Measurements from ENCODE around the gene ARFGEF2. TPM values are rescaled to one million over a fixed set of nuclear protein-coding genes. Genes with fewer than 3 reads are reported as not detected.

Gene ARFGEF2
- total and polyA plus RNA-seq, 4 donors, result 7.4 to 35.1 (median 20.1) TPM

GRCh38 chr20:48893374-48893773, 28.1 kb upstream of the ARFGEF2 start:
- H3K27me3 ChIP-seq (ENCODE audit: control insufficient read depth in 3 of 3, insufficient read depth in 3 of 3, low read length in 2 of 3), result peaks cover 0 to 28% (median 0%) of the 10 kb centered on the region in 3 donors
- peaks cover 0 to 7% (median 4%) of the 10 kb centered on the region in 4 donors for H3K9me3 ChIP-seq (ENCODE audit: control insufficient read depth in 4 of 4, insufficient read depth in 3 of 4, low read length in 3 of 4)
- no peak for TF ChIP-seq CTCF (IDR thresholded peaks at IDR 0.05; ENCODE audit: control extremely low read depth, extremely low read depth)
- ATAC-seq (ENCODE audit: insufficient read depth, low FRiP score) (no peak), DNase-seq (no peak)
- no peaks in the 10 kb centered on the region for H3K36me3 ChIP-seq (ENCODE audit: control insufficient read depth in 4 of 4, insufficient read depth in 4 of 4, low read length in 4 of 4)
- peaks cover 0 to 4% (median 0%) of the 10 kb centered on the region in 5 donors for H3K4me1 ChIP-seq (ENCODE audit: control insufficient read depth in 5 of 5, insufficient read depth in 5 of 5, low read length in 5 of 5)
- H3K27ac ChIP-seq (ENCODE audit: low read depth in 1 of 2, low read length in 1 of 2), result no peak overlapping the region
- H3K9ac ChIP-seq (ENCODE audit: insufficient read depth in 1 of 2, low read length in 2 of 2), result no peak overlapping the region
- H3K4me3 ChIP-seq, result no peak overlapping the region

DNA sequence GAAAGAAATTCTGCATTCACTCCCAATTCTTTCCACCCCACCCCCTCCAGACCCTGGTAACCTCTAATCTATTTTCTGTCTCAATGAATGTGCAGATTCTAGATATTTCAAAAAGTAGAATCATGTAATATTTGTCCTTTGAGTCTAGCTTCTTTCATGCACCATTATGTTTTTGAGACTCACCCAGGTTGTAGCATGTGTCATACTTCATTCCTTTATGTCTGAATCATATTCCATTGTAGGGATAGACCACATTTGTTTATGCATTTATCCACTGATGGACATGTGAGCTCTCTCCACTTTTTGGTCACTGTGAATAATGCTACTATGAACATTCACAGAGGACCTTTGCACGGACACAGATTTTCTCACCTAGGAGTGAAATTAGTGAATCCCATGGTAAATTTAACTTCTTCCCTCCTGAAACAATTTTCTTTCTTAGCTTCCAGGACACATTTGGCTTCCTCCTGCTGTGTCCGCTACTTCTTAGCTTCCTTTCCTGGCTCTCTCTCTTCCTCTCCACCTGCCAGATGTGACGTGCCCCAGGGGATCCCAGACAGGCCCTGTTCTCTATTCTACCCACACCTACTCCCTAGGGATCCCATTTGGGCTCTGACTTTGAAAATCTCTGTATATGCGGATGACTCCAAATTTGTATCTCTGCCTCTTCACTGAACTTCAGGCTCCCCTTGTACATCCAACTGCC, 24.1 kb upstream of the ARFGEF2 start:
- H3K9me3 ChIP-seq (ENCODE audit: control insufficient read depth in 4 of 4, insufficient read depth in 3 of 4, low read length in 3 of 4), result peaks cover 0 to 7% (median 3%) of the 10 kb centered on the region in 4 donors
- H3K27ac ChIP-seq (ENCODE audit: low read depth in 1 of 2, low read length in 1 of 2), result no peak overlapping the region
- no peak overlapping the region for H3K4me3 ChIP-seq
- H3K9ac ChIP-seq (ENCODE audit: insufficient read depth in 1 of 2, low read length in 2 of 2), result no peak overlapping the region
- no peak for TF ChIP-seq CTCF (IDR thresholded peaks at IDR 0.05; ENCODE audit: control extremely low read depth, extremely low read depth)
- peaks cover 0 to 41% (median 3%) of the 10 kb centered on the region in 3 donors for H3K27me3 ChIP-seq (ENCODE audit: control insufficient read depth in 3 of 3, insufficient read depth in 3 of 3, low read length in 2 of 3)
- ATAC-seq (ENCODE audit: insufficient read depth, low FRiP score), result no peak
- 71 to 90% methylated on average over 4 of the region's 4 CpGs for WGBS, 2 donors
- no peaks in the 10 kb centered on the region for H3K36me3 ChIP-seq (ENCODE audit: control insufficient read depth in 4 of 4, insufficient read depth in 4 of 4, low read length in 4 of 4)
- no peak for DNase-seq
- peaks cover 0 to 1% (median 0%) of the 10 kb centered on the region in 5 donors for H3K4me1 ChIP-seq (ENCODE audit: control insufficient read depth in 5 of 5, insufficient read depth in 5 of 5, low read length in 5 of 5)

DNA sequence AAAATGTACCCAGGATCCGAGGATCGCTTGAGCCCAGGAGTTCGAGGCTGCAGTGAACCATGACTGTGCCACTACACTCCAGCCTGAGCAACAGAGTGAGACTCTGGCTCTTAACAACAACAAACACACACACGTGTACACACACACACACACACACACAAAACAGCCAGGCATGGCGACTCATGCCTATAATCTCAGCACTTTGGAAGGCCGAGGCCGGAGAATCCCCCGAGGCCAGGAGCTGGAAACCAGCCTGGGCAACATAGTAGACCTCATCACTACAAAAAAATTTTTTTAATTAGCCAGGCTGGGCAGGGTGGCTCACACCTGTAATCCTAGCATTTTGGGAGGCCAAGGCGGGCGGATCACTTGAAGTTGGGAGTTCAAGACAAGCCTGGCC, 23.3 kb upstream of the ARFGEF2 start:
- ATAC-seq (ENCODE audit: insufficient read depth, low FRiP score), result no peak
- Histone ChIP-seq H3K36me3 (ENCODE audit: control insufficient read depth in 4 of 4, insufficient read depth in 4 of 4, low read length in 4 of 4) (no peaks in the 10 kb centered on the region), H3K4me1 (ENCODE audit: control insufficient read depth in 5 of 5, insufficient read depth in 5 of 5, low read length in 5 of 5) (peaks cover 0 to 1% (median 0%) of the 10 kb centered on the region in 5 donors), H3K9ac (ENCODE audit: insufficient read depth in 1 of 2, low read length in 2 of 2) (no peak overlapping the region), H3K27ac (ENCODE audit: low read depth in 1 of 2, low read length in 1 of 2) (no peak overlapping the region), H3K27me3 (ENCODE audit: control insufficient read depth in 3 of 3, insufficient read depth in 3 of 3, low read length in 2 of 3) (peaks cover 0 to 37% (median 3%) of the 10 kb centered on the region in 3 donors), H3K4me3 (no peak overlapping the region), H3K9me3 (ENCODE audit: control insufficient read depth in 4 of 4, insufficient read depth in 3 of 4, low read length in 3 of 4) (peaks cover 0 to 6% (median 3%) of the 10 kb centered on the region in 4 donors)
- TF ChIP-seq CTCF (IDR thresholded peaks at IDR 0.05; ENCODE audit: control extremely low read depth, extremely low read depth), result no peak
- DNase-seq, result no peak
- WGBS, 2 donors, result 82 to 95% methylated on average over 10 of the region's 10 CpGs

Measured in lung (tissue), 12 donors.